NCI-H82 treated with DMSO at 0.1 percent for 48 hours (cell line): ENCODE data around the gene APOL6.
"Not testable (repeated sequence)": the region's sequence is repeated elsewhere in the genome, so short reads cannot be mapped to it uniquely, and the experiment has no call there.

ENCODE experiments used
- DNase-seq: peaks from one replicate; lab custom pipeline; 2025; ENCODE audit not compliant: unreplicated experiment; lab: John Stamatoyannopoulos, UW

Gene APOL6

DNA sequence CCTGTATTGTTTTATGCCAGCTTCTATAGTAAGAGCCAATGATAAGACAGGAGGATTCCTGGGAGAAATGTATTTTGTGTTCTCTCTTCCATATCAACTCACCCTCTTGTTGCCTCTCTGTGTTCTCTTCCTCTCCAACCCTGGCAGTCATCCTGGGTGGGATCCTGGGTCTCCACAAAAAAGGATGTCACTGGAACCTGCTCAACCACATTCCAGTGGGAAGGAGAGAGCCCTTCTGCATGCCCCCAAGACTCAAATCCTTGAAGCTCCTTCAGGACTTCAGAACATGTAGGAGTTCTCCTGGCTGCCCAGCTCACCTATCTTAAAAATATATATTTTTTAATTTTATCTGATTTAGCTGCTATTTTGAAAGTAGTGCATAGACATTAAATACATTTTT, 26.1 kb downstream of the APOL6 start:
- DNase-seq = no peak

GRCh38 chr22:35676065-35676464, 27.8 kb downstream of the APOL6 start:
- not testable (repeated sequence) for DNase-seq

- DNase-seq = no peak
Measured at GRCh38 chr22:35677460-35678187, 29.4 kb downstream of the APOL6 start.

DNA sequence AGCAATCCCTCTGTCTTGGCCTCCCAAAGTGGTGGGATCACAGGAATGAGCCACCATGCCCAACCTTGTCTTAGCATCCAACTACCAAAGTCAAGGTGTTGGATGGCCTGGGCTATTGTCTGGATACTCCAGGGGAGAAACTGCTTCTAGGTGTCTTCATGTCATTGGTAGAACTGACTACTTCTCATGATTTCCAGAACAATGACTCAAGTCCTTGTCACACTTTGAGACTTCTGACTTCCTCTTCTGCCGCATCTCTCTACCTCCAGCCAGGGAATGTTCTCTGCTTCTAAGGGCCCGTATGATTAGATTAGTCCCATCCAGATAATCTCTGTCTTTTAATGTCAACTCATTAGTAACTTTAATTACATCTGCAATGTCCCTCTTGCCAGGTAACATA, 30.6 kb downstream of the APOL6 start:
- no peak for DNase-seq

- DNase-seq = not testable (repeated sequence)
Measured at GRCh38 chr22:35679492-35679891, 31.2 kb downstream of the APOL6 start.

DNA sequence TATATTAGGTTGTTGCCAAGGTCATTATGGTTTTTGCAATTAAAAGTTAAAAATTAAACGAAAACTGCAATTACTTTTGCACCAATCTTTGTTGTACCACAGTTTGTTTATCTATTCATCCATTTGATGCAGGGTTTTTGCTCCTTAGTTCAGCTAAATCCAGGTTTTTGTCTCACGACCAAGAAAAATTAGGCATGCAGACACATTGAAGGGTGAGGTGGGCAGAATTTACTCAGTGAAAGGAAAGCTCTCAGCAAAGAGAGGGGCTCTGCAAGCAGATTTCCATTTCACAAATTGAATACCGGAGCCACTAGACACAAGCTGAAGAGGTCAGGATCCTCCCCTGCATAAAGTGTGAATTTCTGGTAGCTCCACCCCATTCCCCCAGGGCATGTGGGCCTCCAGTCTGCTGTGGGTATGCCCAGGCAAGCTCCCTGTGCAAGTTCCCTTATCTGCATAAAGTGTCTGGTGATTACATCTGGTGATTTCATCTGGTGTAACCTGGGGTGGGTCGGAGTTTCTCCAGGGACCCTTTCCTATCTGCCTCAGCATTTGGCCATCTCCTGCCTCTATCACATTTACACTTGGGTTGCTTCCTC, 33.3 kb downstream of the APOL6 start:
- DNase-seq = no peak

DNA sequence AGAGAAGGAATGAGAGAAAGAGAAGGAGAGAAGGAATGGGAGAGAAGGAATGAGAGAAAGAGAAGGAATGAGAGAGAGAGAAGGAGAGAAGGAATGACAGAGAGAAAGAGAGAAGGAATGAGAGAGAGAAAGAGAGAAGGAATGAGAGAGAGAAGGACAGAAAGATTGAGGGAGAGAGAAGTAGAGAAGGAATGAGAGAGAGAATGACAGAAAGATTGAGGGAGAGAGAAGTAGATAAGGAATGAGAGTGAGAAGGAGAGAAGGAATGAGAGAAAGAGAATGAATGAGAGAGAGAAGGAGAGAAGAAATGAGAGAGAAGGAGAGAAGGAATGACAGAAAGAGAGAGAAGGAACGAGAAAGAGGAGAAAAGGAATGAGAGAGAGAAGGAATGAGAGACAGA, 35.3 kb downstream of the APOL6 start:
- DNase-seq = no peak

- DNase-seq = no peak
Measured at GRCh38 chr22:35684270-35684700, 36.0 kb downstream of the APOL6 start.

- no peak for DNase-seq
Measured at GRCh38 chr22:35684732-35685131, 36.5 kb downstream of the APOL6 start.

DNA sequence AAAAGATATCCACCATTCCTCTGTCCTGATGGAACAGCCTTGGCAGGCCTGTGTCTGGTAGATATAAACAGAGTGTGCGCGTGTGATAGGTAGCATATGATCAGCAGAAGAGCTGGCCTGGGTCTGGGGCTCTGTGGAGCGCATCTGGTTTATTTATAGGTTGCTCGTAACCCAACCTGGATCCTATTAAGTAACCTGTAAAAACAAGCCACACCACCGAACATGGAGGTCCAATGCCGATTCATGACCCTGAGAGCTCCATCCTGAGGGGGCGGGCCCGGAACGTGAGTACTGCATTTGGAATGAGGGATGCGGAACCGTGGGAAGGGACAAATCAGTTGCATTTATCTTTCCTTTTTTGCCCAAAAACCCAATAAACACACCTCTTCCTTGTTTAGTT, 37.5 kb downstream of the APOL6 start:
- no peak for DNase-seq

DNA sequence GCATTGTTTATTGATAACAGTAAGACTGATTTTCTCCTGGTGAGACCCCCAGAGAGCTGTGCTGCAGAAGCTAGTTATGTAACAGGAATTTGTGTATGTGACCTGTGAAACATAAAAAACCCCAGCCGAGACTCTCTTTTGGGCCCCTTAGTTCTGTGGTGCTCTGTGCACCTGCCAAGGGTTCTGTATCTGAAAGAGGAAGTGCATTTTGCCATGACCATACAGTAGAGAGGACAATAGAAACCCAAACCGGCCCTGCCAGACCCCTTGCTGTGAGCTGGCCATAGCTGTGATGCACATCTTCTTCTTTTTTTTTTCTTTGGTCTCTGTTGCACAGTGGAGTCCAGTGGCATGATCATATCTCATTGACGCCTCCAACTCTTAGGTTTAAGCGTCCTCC, 38.1 kb downstream of the APOL6 start:
- DNase-seq = no peak

GRCh38 chr22:35687461-35687860, 39.2 kb downstream of the APOL6 start:
- no peak for DNase-seq

- no peak for DNase-seq
Measured at GRCh38 chr22:35688913-35689675, 40.8 kb downstream of the APOL6 start.

DNA sequence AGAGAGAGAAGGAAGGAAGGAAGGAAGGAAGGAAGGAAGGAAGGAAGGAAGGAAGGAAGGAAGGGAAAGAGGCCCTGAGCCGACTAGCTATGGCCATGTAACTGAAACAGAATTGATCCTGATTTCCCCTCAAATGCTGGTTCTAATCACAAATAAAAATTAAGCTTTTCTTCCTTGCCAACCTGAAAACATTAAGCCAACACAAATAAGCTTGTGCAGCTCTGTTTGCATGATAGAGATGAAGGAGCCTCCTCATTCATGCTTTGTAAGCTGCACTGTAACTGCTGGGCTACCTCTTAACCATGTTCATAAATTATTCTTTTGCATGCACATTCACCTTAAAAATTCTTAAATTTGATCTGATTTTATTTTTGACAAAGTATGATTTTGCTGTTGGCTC, 41.8 kb downstream of the APOL6 start:
- no peak for DNase-seq

GRCh38 chr22:35695202-35695601, 47.0 kb downstream of the APOL6 start:
- DNase-seq = no peak

DNA sequence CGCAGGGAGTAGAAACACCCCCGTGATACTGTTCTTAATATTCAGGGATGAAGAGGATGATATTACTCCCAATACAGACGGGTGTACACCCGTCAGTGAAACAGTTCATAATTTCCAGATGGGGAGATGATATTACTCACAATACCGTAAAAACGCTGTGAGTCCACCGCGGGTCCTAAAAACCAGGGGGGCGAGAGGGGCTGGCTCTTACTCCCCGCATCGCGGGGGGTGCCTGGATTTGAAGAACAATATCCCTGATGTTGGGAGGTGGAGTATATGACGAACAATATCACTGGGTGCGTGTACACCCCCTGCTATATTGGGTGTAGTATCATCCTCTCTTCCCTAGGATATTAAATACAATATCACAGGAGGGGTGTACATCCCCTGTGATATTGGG, 48.9 kb downstream of the APOL6 start:
- no peak for DNase-seq

GRCh38 chr22:35699852-35700251, 51.6 kb downstream of the APOL6 start:
- not testable (repeated sequence) for DNase-seq

DNA sequence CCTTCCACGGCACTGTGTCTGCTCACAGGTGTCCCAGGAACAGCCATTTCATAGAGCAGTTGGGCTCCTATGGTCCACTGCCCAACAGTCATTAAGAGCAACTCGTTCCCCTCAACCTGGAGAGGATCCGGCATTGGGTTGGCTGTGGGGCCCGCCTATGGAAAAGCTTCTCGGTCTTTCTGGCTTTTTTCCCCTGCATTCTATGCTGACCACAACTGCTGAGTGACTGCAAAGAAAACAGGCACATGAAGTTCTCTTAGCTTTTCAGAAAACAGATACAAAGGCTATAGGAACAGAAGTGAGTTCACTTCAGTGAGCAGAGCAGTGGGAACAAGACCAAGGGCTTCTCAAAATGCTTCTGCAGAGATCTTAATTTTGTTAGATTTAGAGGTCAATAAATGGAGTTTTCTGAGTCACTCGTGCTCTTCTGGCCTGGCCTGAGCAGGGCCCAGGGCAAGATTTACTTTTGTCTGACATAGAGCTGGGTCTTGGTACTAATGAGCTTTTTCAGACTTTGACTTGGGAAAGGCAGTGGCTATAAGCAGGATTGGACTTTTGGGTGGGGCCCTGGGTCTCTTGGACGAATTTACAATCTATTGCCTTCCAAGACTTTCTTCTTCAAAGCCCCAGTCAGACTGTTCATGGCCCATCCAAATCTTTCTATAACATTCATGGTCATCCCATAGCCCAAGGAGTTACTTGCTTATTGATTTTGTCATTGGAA, 55.8 kb downstream of the APOL6 start:
- DNase-seq = no peak

DNA sequence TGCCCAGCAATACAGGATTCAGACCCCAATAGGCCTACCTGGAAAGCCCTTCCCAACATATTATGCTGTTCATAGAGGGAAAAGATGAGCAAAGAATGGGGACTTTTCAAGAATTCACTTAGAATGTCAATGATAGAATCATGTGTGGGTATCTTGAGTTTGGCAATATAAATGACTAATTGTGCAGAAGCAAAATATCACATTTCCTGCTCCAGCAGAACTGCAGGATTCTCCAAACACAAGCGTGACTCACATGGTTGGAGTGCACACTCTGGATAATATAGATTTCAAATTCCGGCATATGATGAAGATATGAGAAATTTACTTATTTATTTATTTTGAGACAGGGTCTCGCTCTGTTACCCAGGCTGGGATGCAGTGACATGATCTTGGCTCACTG, 56.9 kb downstream of the APOL6 start:
- DNase-seq = no peak

GRCh38 chr22:35708453-35708852, 60.2 kb downstream of the APOL6 start:
- no peak for DNase-seq

DNA sequence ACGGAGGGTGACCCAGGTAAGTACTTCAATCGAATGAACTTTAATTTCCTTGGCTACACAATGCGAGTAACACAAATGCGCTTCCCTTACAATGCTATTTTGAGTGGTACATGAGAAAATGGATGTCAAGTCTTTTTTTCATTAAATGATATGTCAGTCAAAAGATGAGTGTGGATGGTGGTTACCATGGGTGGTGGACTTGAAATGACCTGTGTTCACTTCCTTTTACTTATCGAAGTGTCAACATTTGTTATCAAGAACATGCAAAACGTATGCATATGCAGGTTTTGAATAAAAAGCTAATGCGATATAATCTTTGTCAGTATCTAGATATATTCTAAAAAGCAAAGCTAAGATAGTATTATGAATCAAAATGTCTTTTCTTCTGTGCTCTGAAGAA, 60.7 kb downstream of the APOL6 start:
- DNase-seq = no peak

- DNase-seq = no peak
Measured at GRCh38 chr22:35711336-35711735, 63.1 kb downstream of the APOL6 start.
